SK-N-SH (cell line): Measurements from ENCODE around the gene SLC26A8. TPM values are rescaled to one million over a fixed set of nuclear protein-coding genes. Genes with fewer than 3 reads are reported as not detected.

Source experiments
- CTCF ChIA-PET: fragments of 300-600, 350-600 bp; formaldehyde crosslinking; extraction: SDS; loops from one replicate; lab custom pipeline; 2021; lab: Yijun Ruan, JAX
- POLR2A ChIA-PET: fragments of 350-600 bp; sonication (Branson Sonifier 250); formaldehyde crosslinking; extraction: SDS; loops from one replicate; lab custom pipeline; 2020; ENCODE audit warnings: antibody characterized with exemption, inconsistent platforms; lab: Yijun Ruan, JAX
- DNase-seq: peaks from one replicate; pipeline ENCODE4 v3.0.0; 2012
- H2AFZ ChIP-seq: fragments of 200-600 bp; sonication (generic); 2 replicates; pipeline ENCODE4 v1.8.1; 2016; ENCODE audit warnings: antibody characterized with exemption, mild to moderate bottlenecking, low read depth
- H3F3A ChIP-seq: fragments of 200-600 bp; sonication (generic); replicated peaks from 2 replicates; pipeline ENCODE3; 2016; ENCODE audit warnings: antibody characterized with exemption, mild to moderate bottlenecking; ENCODE audit not compliant: insufficient read depth
- H3K27ac ChIP-seq, 2 experiments: fragments of 200-500 bp in 1 of 2; fragments of 200-600 bp in 1 of 2; sonication (Bioruptor generic) in 1 of 2; sonication (generic), shearing (Covaris generic) in 1 of 2; 2 replicates each; pipeline versions ENCODE4 v1.5.1 to v1.6.1; 2014 to 2016; ENCODE audit warnings: low read depth in 2 of 2, inconsistent platforms in 1 of 2, low read length in 1 of 2, mild to moderate bottlenecking in 1 of 2, mixed read lengths in 1 of 2
- H3K27me3 ChIP-seq: fragments of 200-600 bp; sonication (generic), shearing (Covaris generic); 2 replicates; pipeline ENCODE4 v1.6.1; 2016; ENCODE audit warnings: mixed run types; ENCODE audit not compliant: insufficient read depth
- H3K36me3 ChIP-seq, 2 experiments: fragments of 200-500 bp in 1 of 2; fragments of 200-600 bp in 1 of 2; sonication (Bioruptor generic) in 1 of 2; sonication (generic) in 1 of 2; replicated peaks in 1 of 2; 2 replicates each; pipeline versions ENCODE3 to v1.5.1; 2014 to 2016; ENCODE audit warnings: low read length in 1 of 2, mild to moderate bottlenecking in 1 of 2; ENCODE audit not compliant: insufficient read depth in 2 of 2, control insufficient read depth in 1 of 2
- H3K4me1 ChIP-seq, 2 experiments: fragments of 200-500 bp in 1 of 2; fragments of 200-600 bp in 1 of 2; sonication (Bioruptor generic) in 1 of 2; sonication (generic), shearing (Covaris generic) in 1 of 2; 2 replicates each; pipeline versions ENCODE4 v1.5.1 to v1.6.1; 2014 to 2016; ENCODE audit warnings: low read depth in 1 of 2, low read length in 1 of 2, mixed run types in 1 of 2; ENCODE audit not compliant: insufficient read depth in 2 of 2, control insufficient read depth in 1 of 2
- H3K4me2 ChIP-seq: fragments of 200-600 bp; sonication (generic), shearing (Covaris generic); 2 replicates; pipeline ENCODE4 v1.6.1; 2017; ENCODE audit warnings: mixed run types
- H3K4me3 ChIP-seq, 2 experiments: fragments of 200-500 bp in 1 of 2; fragments of 200-600 bp in 1 of 2; sonication (Bioruptor generic) in 1 of 2; sonication (generic), shearing (Covaris generic) in 1 of 2; 2 replicates each; pipeline versions ENCODE4 v1.5.1 to v1.8.1; 2014 to 2016; ENCODE audit warnings: low read depth in 2 of 2, inconsistent platforms in 1 of 2, low read length in 1 of 2, mild to moderate bottlenecking in 1 of 2, mixed read lengths in 1 of 2, moderate library complexity in 1 of 2
- H3K79me2 ChIP-seq: fragments of 200-600 bp; sonication (generic); 2 replicates; pipeline ENCODE4 v1.8.1; 2017; ENCODE audit warnings: mild to moderate bottlenecking; ENCODE audit not compliant: insufficient read depth
- H3K9ac ChIP-seq: fragments of 200-600 bp; sonication (generic); 2 replicates; pipeline ENCODE4 v1.6.1; 2017; ENCODE audit warnings: mixed run types
- H3K9me2 ChIP-seq: fragments of 200-600 bp; sonication (generic); 2 replicates; pipeline ENCODE4 v1.6.1; 2017; ENCODE audit warnings: mixed run types
- H3K9me3 ChIP-seq: fragments of 200-600 bp; sonication (generic); 2 replicates; pipeline ENCODE4 v1.6.1; 2017; ENCODE audit warnings: mixed run types, mild to moderate bottlenecking, moderate library complexity
- H4K20me1 ChIP-seq: fragments of 200-600 bp; sonication (generic); 2 replicates; pipeline ENCODE4 v1.6.1; 2017; ENCODE audit warnings: mild to moderate bottlenecking, mixed run types; ENCODE audit not compliant: insufficient read depth
- ELF1 ChIP-seq: IDR thresholded peaks from 2 replicates; pipeline ENCODE4 v1.4.0; 2012
- FOSL2 ChIP-seq: IDR thresholded peaks from 2 replicates; pipeline ENCODE4 v1.4.0; 2012; ENCODE audit warnings: low read depth, mild to moderate bottlenecking, moderate library complexity, borderline replicate concordance
- FOXJ3 ChIP-seq: sonication (generic); formaldehyde crosslinking; IDR thresholded peaks from 2 replicates; pipeline ENCODE4 v1.5.1; 2020; ENCODE audit warnings: mild to moderate bottlenecking, missing genetic modification reagents
- GATA2 ChIP-seq: sonication (generic); formaldehyde crosslinking; IDR thresholded peaks from 2 replicates; pipeline ENCODE4 v1.5.0; 2020; ENCODE audit warnings: mild to moderate bottlenecking, missing genetic modification reagents
- MEF2A ChIP-seq: IDR thresholded peaks from 2 replicates; pipeline ENCODE4 v1.4.0; 2012; ENCODE audit warnings: low read depth, borderline replicate concordance
- NFIC ChIP-seq: IDR thresholded peaks from 2 replicates; pipeline ENCODE4 v1.4.0; 2012; ENCODE audit warnings: borderline replicate concordance
- NRF1 ChIP-seq: IDR thresholded peaks from 2 replicates; pipeline ENCODE4 v1.6.1; 2012; ENCODE audit warnings: low read depth, mild to moderate bottlenecking, low read length
- POLR2AphosphoS5 ChIP-seq: IDR thresholded peaks from 2 replicates; pipeline ENCODE4 v1.6.1; 2012; ENCODE audit warnings: low read depth, low read length
- RAD21 ChIP-seq: IDR thresholded peaks from 2 replicates; pipeline ENCODE4 v1.6.1; 2012; ENCODE audit warnings: mild to moderate bottlenecking, low read length
- RCOR1 ChIP-seq: fragments of 150-350 bp; IDR thresholded peaks from 2 replicates; pipeline ENCODE4 v1.6.1; 2017; ENCODE audit warnings: antibody characterized with exemption, low read length
- RFX5 ChIP-seq: IDR thresholded peaks from 2 replicates; pipeline ENCODE4 v1.6.1; 2012; ENCODE audit warnings: mild to moderate bottlenecking, improper control_type of control experiment, low read length
- SMC3 ChIP-seq: IDR thresholded peaks from 2 replicates; pipeline ENCODE4 v1.6.1; 2012; ENCODE audit warnings: low read depth, low read length, improper control_type of control experiment
- TAF1 ChIP-seq: IDR thresholded peaks from 2 replicates; pipeline ENCODE4 v1.6.1; 2012; ENCODE audit warnings: low read depth, mild to moderate bottlenecking, low read length, moderate library complexity, borderline replicate concordance
- TEAD4 ChIP-seq: IDR thresholded peaks from 2 replicates; pipeline ENCODE4 v1.4.0; 2012; ENCODE audit warnings: mild to moderate bottlenecking, borderline replicate concordance; ENCODE audit not compliant: insufficient read depth
- YY1 ChIP-seq: IDR thresholded peaks from 2 replicates; pipeline ENCODE4 v1.4.0; 2012; ENCODE audit warnings: low read depth, mild to moderate bottlenecking
- ZBTB33 ChIP-seq: IDR thresholded peaks from 2 replicates; pipeline ENCODE4 v1.4.0; 2012; ENCODE audit warnings: low read depth, borderline replicate concordance
- WGBS: methylation state at CpG from one replicate; pipeline ENCODE4 v1.1.6; 2017; ENCODE audit warnings: low lambda C conversion rate; 5-methylcytosine and 5-hydroxymethylcytosine counted together
- polyA plus RNA-seq, 3 experiments: library from polyadenylated mRNA; depleted of rRNA; stranded (reverse); fragments of >200 nt; gene quantifications; 2 replicates each; pipeline ENCODE4 v1.2.3, GENCODE V29; 2012

SLC26A8 gene
- polyA plus RNA-seq, 1 of the 3 experiments (the other 2 are of a cell fraction), result not detected

- TF ChIP-seq TAF1 (no peak), ZBTB33 (no peak), RCOR1 (no peak), SMC3 (no peak), POLR2AphosphoS5 (no peak), GATA2 (CRISPR knock-in tag) (no peak), ELF1 (no peak), RFX5 (no peak), NRF1 (no peak), RAD21 (no peak), MEF2A (no peak), FOSL2 (no peak), TEAD4 (no peak)
- CTCF ChIA-PET, result no interaction called here
Observed at GRCh38 chr6:35898003-35898402, 126.4 kb downstream of the SLC26A8 start.

GRCh38 chr6:35897486-35897885, 127.0 kb downstream of the SLC26A8 start:
- no peaks in the 10 kb centered on the region for H3K9me3 ChIP-seq
- no peak overlapping the region for H2AFZ ChIP-seq
- peaks cover 3% of the 10 kb centered on the region; the same call in 1 of the 2 replicates for H4K20me1 ChIP-seq
- H3K27me3 ChIP-seq, result no peaks in the 10 kb centered on the region
- no peaks in the 10 kb centered on the region for H3F3A ChIP-seq
- no peak for TF ChIP-seq TAF1
- TF ChIP-seq NFIC, result no peak
- TF ChIP-seq YY1, result no peak
- no peak for TF ChIP-seq FOXJ3 (CRISPR knock-in tag)
- TF ChIP-seq, all 33 proteins: peak for 0
- Histone ChIP-seq H3K4me1 (no peaks in the 10 kb centered on the region), H3K79me2 (peaks cover 95% of the 10 kb centered on the region), H3K9ac (no peak overlapping the region), H3K9me2 (no peaks in the 10 kb centered on the region), H3K36me3 (peaks cover 2 to 19% of the 10 kb centered on the region in 2 experiments), H3K27ac (no peak overlapping the region), H3K4me3 (no peak overlapping the region), H3K4me2 (no peak overlapping the region)
- CTCF ChIA-PET, result no interaction called here
- WGBS, result 96% methylated on average over 4 of the region's 4 CpGs
- DNase-seq, result no peak
- POLR2A ChIA-PET, result no interaction called here

More at GRCh38 chr6:35898003-35898402, 126.4 kb downstream of the SLC26A8 start:
- Histone ChIP-seq H3K9ac (no peak overlapping the region), H3K36me3 (peaks cover 2 to 22% of the 10 kb centered on the region in 2 experiments), H3K4me2 (no peak overlapping the region), H3K79me2 (peaks cover 95% of the 10 kb centered on the region), H3K4me3 (no peak overlapping the region), H3K9me2 (no peaks in the 10 kb centered on the region), H3K9me3 (no peaks in the 10 kb centered on the region), H3K27ac (no peak overlapping the region), H4K20me1 (peaks cover 3% of the 10 kb centered on the region; the same call in 1 of the 2 replicates), H3K4me1 (no peaks in the 10 kb centered on the region), H3F3A (no peaks in the 10 kb centered on the region), H2AFZ (no peak overlapping the region), H3K27me3 (no peaks in the 10 kb centered on the region)
- WGBS, result 99% methylated on average over 2 of the region's 2 CpGs
- DNase-seq, result no peak
- POLR2A ChIA-PET, result no interaction called here
